Activated T-cell treated with anti-CD3 and anti-CD28 coated beads, Interleukin-2, amount 50 U/mL, for 4 hours (primary cell): ENCODE results near the gene SLC25A1. TPM values are rescaled to one million over a fixed set of nuclear protein-coding genes. Genes with fewer than 3 reads are reported as not detected.
"Not testable (repeated sequence)": the region's sequence is repeated elsewhere in the genome, so short reads cannot be mapped to it uniquely, and the experiment has no call there.

Source experiments
- ATAC-seq, 2 donors: fragments of 200-7000 bp; cut with Tn5 transposase; one replicate each; pipeline ENCODE4 v1.10.0; 2021
- DNase-seq: peaks from one replicate; pipeline ENCODE4 v3.0.0-alpha.2; 2020
- H3K27me3 Mint-ChIP-seq: one replicate; pipeline ENCODE4 v1.8.0; 2021; ENCODE audit warnings: low read depth, mixed read lengths
- H3K36me3 Mint-ChIP-seq: one replicate; pipeline ENCODE4 v1.8.0; 2022; ENCODE audit warnings: mixed read lengths; ENCODE audit not compliant: insufficient read depth
- H3K4me1 Mint-ChIP-seq: one replicate; pipeline ENCODE4 v1.8.0; 2021; ENCODE audit warnings: low read depth, mixed read lengths
- H3K4me3 Mint-ChIP-seq: one replicate; pipeline ENCODE4 v1.8.0; 2021; ENCODE audit warnings: mild to moderate bottlenecking, moderate library complexity, mixed read lengths
- H3K9me3 Mint-ChIP-seq: one replicate; pipeline ENCODE4 v1.8.0; 2021; ENCODE audit warnings: mixed read lengths
- total RNA-seq, 3 donors: library from RNA; stranded (reverse); gene quantifications; one replicate each; pipeline ENCODE4 v1.2.1, GENCODE V29; 2021

The SLC25A1 gene
- total RNA-seq, 3 donors from 2014 or later = 31.7 to 36.6 (median 34.1) TPM

DNA sequence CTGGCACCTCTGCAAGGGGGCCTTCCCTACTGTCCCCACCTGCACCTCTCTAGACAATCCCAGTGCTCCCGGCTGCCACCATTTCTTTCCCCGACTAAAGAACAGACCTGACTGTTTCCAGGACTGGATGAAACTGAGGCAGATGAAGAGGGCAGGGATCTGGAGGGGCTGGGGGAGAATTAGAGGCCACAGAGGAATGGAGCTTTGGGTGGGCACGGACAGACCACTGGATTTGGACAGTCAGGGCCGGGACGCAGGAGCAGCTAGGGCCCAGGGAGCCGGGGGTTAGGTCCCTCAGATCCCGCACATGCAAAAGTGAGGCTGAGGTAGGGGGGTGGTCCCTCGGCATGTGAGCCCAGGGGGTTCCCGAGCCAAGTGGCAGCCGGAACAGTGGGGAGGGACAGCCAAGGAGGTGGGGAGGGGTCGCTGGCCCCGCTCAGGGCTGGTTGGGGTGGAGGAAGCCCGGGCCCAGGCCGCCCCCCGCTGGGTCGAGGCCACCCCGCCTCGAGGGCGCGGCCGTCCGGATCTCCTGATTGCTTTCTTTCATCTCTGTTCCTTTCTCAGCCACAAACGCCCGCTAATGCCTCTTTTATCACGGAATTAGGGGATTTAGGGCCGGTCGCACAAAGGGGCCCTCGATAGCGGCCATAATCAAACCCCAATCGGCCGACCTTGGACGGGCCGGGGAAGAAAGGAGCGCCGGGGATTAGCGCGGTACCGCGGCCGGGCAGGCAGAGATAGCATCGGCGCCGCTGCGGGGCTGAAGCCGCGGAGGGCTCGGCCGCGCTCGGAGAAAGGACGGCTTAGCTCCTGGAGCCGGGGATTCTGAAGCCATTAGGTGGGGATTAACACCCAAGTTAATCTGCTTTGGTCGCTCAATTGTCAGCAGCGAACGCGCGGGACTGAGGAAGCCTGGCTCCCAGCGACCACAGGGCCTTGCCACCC, 9.3 kb downstream of the SLC25A1 start:
- peak overlapping the region; percentile 50 for H3K4me3 Mint-ChIP-seq
- no peaks in the 10 kb centered on the region for H3K9me3 Mint-ChIP-seq
- ATAC-seq (no peak), DNase-seq (no peak)
- peaks cover 4% of the 10 kb centered on the region for H3K36me3 Mint-ChIP-seq
- H3K4me1 Mint-ChIP-seq = peaks cover 31% of the 10 kb centered on the region
- peaks cover 47% of the 10 kb centered on the region for H3K27me3 Mint-ChIP-seq

DNA sequence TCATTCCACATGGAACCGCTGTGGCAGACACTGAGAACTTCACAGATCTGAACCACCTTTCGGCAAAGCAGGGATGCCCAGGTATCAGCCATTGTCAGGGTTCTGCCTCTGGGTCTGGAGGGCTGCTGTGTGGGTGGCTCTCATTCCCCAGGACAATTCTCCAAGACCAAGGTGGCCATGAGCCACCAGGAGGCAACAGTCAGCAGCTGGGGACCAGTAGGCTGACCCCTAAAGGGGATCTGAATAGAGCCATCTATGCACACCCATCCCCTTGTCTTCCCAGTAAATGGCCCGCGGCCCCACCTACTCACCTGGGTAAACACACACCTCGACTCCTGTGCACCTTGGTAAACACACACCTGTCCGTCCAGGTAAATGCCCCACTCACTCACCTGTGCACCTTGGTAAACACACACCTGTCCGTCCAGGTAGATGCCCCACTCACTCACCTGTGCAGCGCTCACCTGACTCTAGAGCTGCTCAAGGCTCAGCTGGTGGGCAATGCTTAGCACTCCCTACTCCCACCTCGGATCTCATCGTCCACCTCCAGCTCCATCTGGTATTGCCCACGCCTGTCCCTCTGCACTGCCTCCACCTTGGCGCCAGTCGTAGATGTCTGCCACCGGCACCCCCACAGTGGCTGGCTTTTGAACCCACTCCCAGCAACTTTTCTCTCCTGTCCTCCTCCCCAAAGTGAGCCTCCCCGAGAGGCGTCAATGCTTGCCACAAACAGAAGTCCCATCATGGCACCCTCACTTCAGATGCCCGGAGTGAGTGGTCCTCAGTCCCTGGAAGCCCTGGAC, 10.2 kb downstream of the SLC25A1 start:
- H3K4me1 Mint-ChIP-seq = peaks cover 24% of the 10 kb centered on the region
- peaks cover 4% of the 10 kb centered on the region for H3K36me3 Mint-ChIP-seq
- no peak for DNase-seq
- H3K4me3 Mint-ChIP-seq = no peak overlapping the region
- no peaks in the 10 kb centered on the region for H3K9me3 Mint-ChIP-seq
- ATAC-seq = no peak
- peaks cover 49% of the 10 kb centered on the region for H3K27me3 Mint-ChIP-seq

DNA sequence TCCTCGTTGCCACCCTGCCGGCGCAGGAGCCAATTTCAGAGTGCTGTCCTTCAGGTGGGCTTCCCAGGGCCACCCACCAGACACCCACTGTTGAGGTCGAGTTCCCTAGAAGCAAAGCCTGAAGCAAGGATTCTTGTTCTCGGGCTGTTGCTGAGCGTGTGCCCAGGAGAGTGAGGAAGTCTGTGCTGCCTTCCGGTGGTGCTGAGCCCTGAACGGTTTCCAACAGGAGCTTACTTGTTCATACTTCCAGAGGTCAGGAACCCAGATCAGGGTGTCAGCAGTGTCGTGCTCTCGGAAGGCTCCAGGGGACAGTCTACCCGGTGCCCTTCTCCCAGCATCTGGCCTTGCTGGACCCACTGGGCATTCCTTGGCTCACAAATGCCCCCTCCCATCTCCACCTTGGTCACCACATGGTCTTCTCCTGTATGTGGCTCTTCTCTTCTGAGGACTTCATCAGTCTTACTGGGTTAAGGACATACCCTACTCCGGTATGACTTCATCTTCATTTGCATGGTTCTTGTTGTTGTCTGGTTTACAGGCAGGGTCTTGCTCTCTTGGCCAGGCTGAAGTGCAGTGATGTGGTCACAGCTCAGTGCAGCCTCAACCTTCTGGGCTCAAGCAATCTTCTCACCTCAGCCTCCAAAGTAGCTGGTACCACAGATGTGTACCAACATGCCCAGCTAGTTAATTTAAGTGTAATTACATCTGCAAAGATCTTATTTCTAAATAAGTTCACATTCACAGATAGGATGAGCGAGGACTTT, 11.2 kb downstream of the SLC25A1 start:
- Mint-ChIP-seq H3K27me3 (peaks cover 49% of the 10 kb centered on the region), H3K4me3 (no peak overlapping the region), H3K4me1 (peaks cover 15% of the 10 kb centered on the region), H3K9me3 (no peaks in the 10 kb centered on the region), H3K36me3 (no peaks in the 10 kb centered on the region)
- ATAC-seq (no peak), DNase-seq (no peak)

DNA sequence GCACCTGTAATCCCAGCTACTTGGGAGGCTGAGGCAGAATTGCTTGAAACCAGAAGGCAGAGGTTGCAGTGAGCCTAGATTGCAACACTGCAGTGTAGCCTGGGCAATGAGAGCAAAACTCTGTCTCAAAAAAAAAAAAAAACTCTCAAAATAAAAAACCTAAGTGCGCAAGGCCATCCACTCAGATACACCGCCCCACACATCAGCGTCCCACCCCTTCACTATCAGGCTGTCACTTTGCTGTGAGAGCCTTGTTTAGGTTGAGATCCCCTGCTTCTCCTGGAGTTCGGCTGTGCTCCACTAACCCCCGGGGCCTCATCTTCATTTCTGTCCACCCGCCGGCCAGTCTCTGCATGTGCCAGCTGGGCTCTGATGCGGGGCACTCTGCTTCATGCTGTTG, 12.1 kb downstream of the SLC25A1 start:
- DNase-seq = no peak
- Mint-ChIP-seq H3K4me1 (peaks cover 13% of the 10 kb centered on the region), H3K9me3 (no peaks in the 10 kb centered on the region), H3K27me3 (peaks cover 51% of the 10 kb centered on the region), H3K36me3 (no peaks in the 10 kb centered on the region), H3K4me3 (no peak overlapping the region)
- no peak for ATAC-seq

DNA sequence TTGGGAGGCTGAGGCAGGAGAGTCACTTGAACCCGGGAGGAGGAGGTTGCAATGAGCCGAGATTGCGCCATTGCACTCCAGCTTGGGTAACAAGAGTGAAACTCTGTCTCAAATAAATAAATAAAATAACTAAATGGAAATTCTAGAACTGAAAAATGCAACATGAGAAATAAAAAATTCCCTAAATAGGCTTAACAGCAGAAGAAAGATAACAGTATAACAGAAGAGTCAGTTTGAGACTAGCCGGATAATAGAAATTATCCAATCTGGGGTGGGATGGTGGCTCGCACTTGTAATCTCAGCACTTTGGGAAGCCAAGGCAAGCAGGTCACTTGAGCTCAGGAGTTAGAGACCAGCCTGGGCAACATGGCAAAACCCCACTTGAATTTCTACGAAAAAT, 14.1 kb downstream of the SLC25A1 start:
- Mint-ChIP-seq H3K36me3 (no peaks in the 10 kb centered on the region), H3K9me3 (no peaks in the 10 kb centered on the region), H3K27me3 (peaks cover 47% of the 10 kb centered on the region), H3K4me1 (peaks cover 4% of the 10 kb centered on the region), H3K4me3 (no peak overlapping the region)
- ATAC-seq (no peak), DNase-seq (no peak)

DNA sequence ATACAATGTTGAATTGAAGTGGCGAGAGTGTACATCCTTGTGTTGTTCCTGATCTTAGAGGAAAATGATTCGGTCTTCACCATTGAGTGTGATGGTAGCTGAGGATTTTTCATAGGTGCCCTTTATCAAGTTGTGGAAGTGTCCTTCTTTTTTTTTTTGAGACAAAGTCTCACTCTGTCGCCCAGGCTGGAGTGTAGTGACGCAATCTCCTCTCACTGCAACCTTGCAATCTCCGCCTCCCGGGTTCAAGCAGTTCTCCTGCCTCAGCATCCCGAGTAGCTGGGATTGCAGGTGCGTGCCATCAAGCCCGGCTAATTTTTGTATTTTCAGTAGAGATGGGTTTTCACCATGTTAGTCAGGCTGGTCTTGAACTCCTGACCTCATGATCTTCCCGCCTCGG, 19.9 kb downstream of the SLC25A1 start:
- DNase-seq, H3K4me3 Mint-ChIP-seq, H3K36me3 Mint-ChIP-seq, ATAC-seq, H3K4me1 Mint-ChIP-seq, H3K9me3 Mint-ChIP-seq: not testable (repeated sequence)
- peaks cover 29% of the 10 kb centered on the region for H3K27me3 Mint-ChIP-seq

DNA sequence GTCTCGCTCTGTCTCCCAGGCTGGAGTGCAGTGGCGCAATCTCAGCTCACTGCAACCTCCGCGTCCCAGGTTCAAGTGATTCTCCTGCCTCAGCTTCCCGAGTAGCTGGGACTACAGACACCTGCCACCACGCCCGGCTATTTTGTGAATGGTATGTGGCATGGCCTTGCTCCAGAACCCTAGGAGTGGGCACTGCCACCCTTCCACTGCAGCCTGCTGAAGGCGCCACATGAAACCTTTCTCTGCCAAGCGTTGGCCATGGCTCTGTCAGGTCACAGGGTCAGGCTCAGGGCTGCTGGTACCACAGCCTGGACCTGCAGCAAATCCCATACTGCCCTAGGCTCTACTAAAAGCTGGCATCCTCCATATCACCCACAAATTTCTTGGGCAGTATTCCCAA, 22.4 kb downstream of the SLC25A1 start:
- ATAC-seq, H3K4me1 Mint-ChIP-seq, H3K4me3 Mint-ChIP-seq, DNase-seq, H3K36me3 Mint-ChIP-seq, H3K9me3 Mint-ChIP-seq: not testable (repeated sequence)
- peaks cover 45% of the 10 kb centered on the region for H3K27me3 Mint-ChIP-seq

DNA sequence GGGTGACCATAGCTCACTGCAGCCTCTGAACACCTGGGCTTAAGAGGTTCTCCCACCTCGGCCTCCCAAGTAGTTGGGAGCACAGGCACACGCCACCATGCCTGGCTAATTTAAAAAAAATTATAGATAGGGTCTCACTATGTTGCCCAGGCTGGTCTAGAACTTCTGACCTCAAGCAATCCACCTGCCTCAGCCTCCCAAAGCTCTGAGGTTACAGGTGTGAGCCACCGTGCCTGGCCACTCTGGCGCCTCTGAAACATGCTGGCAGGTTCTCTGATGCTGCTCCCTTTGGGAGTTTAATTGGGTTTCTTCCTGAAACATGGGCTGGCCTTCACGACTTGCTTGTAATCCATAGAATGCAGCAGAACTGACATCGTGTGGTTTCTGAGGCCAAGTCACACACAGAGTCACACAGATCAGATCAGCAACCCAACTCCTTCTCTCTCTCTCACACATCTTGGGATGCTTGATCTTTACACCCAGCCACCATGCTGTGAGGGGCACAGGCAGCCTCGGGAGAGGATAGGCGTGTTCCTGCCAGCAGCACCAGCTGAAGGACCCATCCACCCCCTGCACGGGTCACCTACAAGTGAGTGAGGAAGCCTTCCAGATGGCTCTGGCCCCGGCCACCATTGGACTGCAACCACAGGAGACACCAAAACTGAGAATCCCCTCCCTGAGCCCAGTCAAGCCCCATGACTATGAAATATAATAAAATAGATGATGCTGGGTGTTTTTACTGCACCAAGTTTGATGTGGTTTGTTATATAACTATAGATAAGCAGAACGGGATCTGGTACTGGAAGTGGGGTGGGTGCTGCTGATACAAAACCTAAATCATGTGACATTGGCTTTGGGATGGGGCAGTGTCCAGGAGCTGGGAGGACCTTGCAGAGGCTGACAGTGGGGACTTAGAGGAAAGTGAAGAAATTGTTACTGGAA, 25.3 kb downstream of the SLC25A1 start:
- no peak for DNase-seq
- H3K36me3 Mint-ChIP-seq = no peaks in the 10 kb centered on the region
- H3K27me3 Mint-ChIP-seq = peaks cover 50% of the 10 kb centered on the region
- H3K4me3 Mint-ChIP-seq = no peak overlapping the region
- H3K9me3 Mint-ChIP-seq = no peaks in the 10 kb centered on the region
- H3K4me1 Mint-ChIP-seq = peaks cover 7% of the 10 kb centered on the region
- ATAC-seq = no peak

DNA sequence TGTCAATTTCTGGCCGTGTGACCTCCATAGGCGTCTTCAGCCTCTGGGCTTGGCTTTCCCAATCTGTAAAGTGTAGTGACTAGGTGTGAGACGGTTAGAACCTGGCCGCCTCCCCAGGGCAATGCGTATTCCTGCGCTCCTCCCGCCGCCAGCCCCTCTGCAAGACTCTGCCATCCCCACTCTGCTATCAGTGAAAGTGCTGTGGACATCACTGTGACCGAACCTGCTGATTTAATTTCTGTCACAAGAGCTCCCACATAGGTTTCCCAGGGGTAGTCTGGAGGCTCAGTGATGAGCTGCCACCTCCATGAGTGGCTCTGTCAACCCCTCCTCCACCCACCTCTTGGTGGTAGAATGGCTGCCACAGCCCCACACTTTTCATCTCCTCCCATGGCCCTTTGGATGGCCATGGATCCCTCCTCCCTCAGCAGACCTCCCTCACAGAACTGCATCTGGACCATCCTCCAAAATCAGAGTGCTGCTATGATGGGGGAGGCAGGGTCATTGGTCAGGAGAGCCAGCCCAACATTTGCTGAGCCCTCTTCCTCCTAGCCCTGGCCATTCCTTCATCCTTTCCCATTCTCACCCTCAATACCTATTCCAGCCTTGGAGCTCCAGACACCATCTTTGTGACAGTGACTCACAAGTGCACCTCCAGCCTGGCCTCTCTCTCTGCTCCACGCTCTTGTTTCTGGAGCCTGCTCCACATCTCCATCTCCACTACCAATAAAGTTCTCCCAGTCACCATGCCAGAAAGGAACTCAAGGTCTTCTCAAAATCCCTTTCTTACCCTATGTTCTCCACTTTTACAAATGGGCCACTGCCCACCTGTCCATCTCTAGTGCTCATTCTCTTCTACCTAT, 27.0 kb downstream of the SLC25A1 start:
- Mint-ChIP-seq H3K9me3 (no peaks in the 10 kb centered on the region), H3K4me3 (peak overlapping the region; percentile 71), H3K36me3 (no peaks in the 10 kb centered on the region), H3K27me3 (peaks cover 52% of the 10 kb centered on the region), H3K4me1 (peaks cover 7% of the 10 kb centered on the region)
- ATAC-seq (no peak), DNase-seq (no peak)

DNA sequence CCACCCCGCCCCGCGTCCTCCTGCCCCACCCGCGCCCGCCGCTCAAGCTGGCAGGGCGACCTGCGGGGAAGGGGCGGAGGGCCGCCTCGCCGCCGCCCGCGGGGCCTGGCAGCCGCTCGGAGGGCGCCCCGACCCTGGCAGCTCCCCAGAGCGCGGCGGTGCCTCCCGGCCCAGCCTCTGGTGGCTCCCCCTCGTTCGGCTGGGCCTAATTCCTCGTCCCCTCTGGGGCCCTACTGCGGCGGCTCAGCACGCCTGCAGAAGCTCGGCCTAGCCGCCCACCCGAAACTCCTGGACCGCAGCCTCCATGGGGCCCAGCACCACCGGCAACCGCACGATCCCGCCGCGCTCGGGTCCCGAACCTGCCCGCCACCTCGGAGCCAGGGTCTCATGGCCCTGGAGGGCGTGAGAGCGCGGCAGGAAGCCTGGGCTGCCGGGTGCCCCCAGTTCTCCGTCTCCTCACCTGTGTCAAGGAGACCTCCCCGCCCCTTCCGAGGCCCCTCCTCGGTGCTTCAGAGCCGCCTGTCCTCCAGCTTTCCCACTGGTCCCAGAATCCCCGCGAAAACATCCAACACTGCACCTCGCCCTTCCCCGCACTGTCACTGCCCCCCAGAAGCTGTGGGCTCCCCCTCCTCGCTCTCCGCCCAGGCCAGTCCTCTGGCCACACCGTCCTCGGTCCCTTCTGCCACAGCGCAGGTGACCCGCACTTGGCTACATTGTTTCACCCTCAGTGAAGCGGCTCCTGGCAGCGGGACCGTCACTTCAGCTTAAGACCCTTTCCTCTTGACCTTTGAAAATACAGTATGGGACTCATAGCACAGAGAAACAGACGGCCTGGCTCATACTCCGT, 27.8 kb downstream of the SLC25A1 start:
- peak overlapping the region; percentile 71 for H3K4me3 Mint-ChIP-seq
- no peak for ATAC-seq
- H3K36me3 Mint-ChIP-seq = no peaks in the 10 kb centered on the region
- peaks cover 50% of the 10 kb centered on the region for H3K27me3 Mint-ChIP-seq
- no peaks in the 10 kb centered on the region for H3K9me3 Mint-ChIP-seq
- DNase-seq = no peak
- peaks cover 7% of the 10 kb centered on the region for H3K4me1 Mint-ChIP-seq

DNA sequence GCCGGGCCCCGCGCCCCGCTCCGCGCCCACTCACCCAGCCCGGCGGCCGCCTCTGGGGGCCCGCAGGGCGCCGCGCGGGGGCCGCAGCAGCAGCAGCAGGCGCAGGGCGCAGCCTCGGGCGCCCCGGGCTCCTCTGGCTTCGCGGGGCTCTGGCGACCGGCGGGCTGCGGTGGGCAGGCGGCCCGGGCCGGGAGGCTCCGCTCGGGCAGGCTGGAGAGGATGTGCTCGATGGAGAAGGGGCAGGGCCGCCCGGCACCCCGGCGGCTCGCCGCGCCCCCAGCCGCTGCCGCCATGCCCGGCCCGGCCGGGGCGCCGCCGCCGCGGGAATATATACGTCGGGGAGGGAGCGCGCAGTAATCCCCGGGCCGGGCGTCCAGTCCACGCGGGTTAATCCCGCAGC, 28.5 kb downstream of the SLC25A1 start, which contains the start of gene GSC2:
Gene GSC2, minus strand, starts transcription at position 302 of the 400 bp plus-strand sequence. Its CDS starts 9 bp downstream, at position 293.
- no peak for DNase-seq
- Mint-ChIP-seq H3K4me1 (peaks cover 7% of the 10 kb centered on the region), H3K4me3 (peak within 1 kb of the TSS; percentile 71), H3K9me3 (no peaks in the 10 kb centered on the region), H3K27me3 (peaks cover 48% of the 10 kb centered on the region), H3K36me3 (no peaks in the 10 kb centered on the region)
- peak in 1 of 2 donors; percentile 44 for ATAC-seq
